HuH-7 (cell line): ENCODE results near the gene PRRT1.
A peak's percentile ranks its signal among the peaks of the same experiment; 100 is the strongest.
"Not testable (repeated sequence)": the region's sequence is repeated elsewhere in the genome, so short reads cannot be mapped to it uniquely, and the experiment has no call there.

Source experiments
- DNase-seq: peaks from one replicate; pipeline ENCODE4 v3.0.0; 2011; ENCODE audit warnings: low spot score

PRRT1 gene

GRCh38 chr6:32151863-32152768, at the start of gene PRRT1:
Gene PRRT1 (minus strand): TSS chr6:32151939. CDS start chr6:32151827, 112 bp downstream.
- no peak for DNase-seq

GRCh38 chr6:32200711-32201475, 49.2 kb upstream of the PRRT1 start:
- DNase-seq = no peak

- no peak for DNase-seq
These were observed 47.1 kb upstream of the PRRT1 start for GRCh38 chr6:32198866-32199265.

GRCh38 chr6:32198345-32198696, 46.6 kb upstream of the PRRT1 start:
- DNase-seq = no peak

- DNase-seq = no peak
These were observed 45.2 kb upstream of the PRRT1 start for GRCh38 chr6:32196682-32197616.

- DNase-seq = peak; percentile 83
These were observed 44.4 kb upstream of the PRRT1 start for GRCh38 chr6:32195902-32196681.

- DNase-seq = peak; percentile 91
These were observed 43.8 kb upstream of the PRRT1 start for GRCh38 chr6:32195652-32195901.

- DNase-seq = peak; percentile 44
These were observed 43.3 kb upstream of the PRRT1 start for GRCh38 chr6:32194825-32195651.

- DNase-seq = no peak
These were observed 42.6 kb upstream of the PRRT1 start for GRCh38 chr6:32194388-32194787.

- not testable (repeated sequence) for DNase-seq
These were observed 41.4 kb upstream of the PRRT1 start for GRCh38 chr6:32193096-32193495.

- DNase-seq = no peak
These were observed 40.9 kb upstream of the PRRT1 start, which contains the start of gene GPSM3 for GRCh38 chr6:32192608-32193039. Gene GPSM3 (minus strand): TSS chr6:32192643. CDS start chr6:32192513, 130 bp downstream.

GRCh38 chr6:32191696-32192607, 40.2 kb upstream of the PRRT1 start:
- no peak for DNase-seq

GRCh38 chr6:32190911-32191677, 39.4 kb upstream of the PRRT1 start:
- no peak for DNase-seq

- peak; percentile 66 for DNase-seq
These were observed 38.5 kb upstream of the PRRT1 start, which contains the start of gene PBX2 for GRCh38 chr6:32190054-32190851. Gene PBX2 (minus strand): TSS chr6:32190202. CDS start chr6:32189915, 287 bp downstream.

GRCh38 chr6:32189742-32190053, 38.0 kb upstream of the PRRT1 start:
- DNase-seq = no peak

GRCh38 chr6:32189069-32189741, 37.5 kb upstream of the PRRT1 start:
- no peak for DNase-seq

GRCh38 chr6:32188381-32189068, 36.8 kb upstream of the PRRT1 start:
- no peak for DNase-seq
